ENCODE results near the gene MIDN.
"Not testable (repeated sequence)": the region's sequence is repeated elsewhere in the genome, so short reads cannot be mapped to it uniquely, and the experiment has no call there.

The MIDN gene

DNA sequence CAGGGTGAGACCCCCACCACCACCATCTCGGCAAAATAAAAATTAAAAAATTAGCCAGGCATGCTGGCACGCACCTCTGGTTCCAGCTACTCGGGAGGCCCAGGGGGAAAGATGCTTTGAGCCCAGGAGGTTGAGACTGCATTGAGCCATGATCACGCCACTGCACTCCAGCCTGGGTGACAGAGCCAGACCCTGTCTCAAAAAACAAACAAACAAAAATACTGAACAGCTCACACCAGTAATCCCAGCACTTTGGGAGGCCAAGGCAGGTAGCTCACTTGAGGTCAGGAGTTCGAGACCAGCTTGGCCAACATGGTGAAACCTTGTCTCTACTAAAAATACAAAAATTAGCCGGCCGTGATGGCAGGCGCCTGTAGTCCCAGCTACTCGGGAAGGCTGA, 57.0 kb downstream of the MIDN start:
- DNase-seq, CTCF ChIA-PET, H3K4me1 Mint-ChIP-seq: not testable (repeated sequence)

DNA sequence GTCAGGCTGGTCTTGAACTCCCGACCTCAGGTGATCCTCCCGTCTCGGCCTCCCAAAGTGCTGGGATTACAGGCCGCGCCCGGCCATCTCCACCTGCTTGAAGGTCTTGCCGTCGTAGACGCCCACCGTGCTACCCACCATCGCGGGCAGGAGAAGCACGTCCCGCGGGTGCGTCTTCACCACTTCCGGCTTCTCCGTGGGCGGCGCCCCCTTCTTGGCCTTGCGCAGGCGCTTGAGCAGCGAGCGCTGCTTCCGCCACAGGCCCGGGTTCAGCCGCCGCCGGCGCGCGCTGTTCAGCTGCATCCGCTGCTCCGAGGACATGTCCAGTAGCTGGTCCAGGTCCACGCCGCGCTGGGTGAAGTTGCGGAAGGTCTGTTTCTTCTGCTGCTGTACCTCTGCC, 58.9 kb downstream of the MIDN start:
- Mint-ChIP-seq H3K9me3 (no peaks in the 10 kb centered on the region), H3K4me1 (no peaks in the 10 kb centered on the region), H3K27me3 (no peaks in the 10 kb centered on the region), H3K27ac (no peak overlapping the region), H3K4me3 (no peak overlapping the region), H3K36me3 (no peaks in the 10 kb centered on the region)
- CTCF ChIA-PET = no interaction called here
- DNase-seq = no peak

More for the DNA sequence above, 57.0 kb downstream of the MIDN start:
- H3K36me3 Mint-ChIP-seq, H3K27ac Mint-ChIP-seq, H3K9me3 Mint-ChIP-seq, H3K4me3 Mint-ChIP-seq, H3K27me3 Mint-ChIP-seq: not testable (repeated sequence)

DNA sequence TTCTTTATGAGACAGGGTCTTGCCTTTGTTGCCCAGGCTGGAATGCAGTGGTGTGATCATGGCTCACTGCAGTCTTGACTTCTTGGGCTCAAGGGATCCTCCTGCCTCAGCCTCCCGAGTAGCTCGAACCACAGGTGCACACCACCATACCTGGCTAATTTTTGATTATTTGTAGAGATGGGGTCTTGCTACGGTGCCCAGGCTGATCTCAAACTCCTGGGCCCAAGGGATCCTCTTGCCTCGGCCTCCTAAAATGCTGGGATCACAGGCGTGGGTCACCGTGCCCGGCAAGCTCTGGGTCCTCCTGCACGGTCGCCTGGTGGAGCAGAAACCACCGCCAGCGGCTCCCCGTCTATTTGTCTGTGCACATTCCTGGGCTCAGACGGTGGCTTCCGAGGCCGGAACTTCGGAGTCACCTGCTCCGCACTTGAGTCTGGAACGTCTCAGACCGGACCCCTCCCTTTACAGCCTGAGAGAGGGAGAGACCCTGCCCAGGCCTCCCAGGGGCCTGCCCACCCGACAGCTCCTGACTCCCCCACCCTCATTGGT, 59.4 kb downstream of the MIDN start:
- Mint-ChIP-seq H3K4me3 (no peak overlapping the region), H3K4me1 (no peaks in the 10 kb centered on the region), H3K9me3 (no peaks in the 10 kb centered on the region), H3K27ac (no peak overlapping the region), H3K27me3 (no peaks in the 10 kb centered on the region), H3K36me3 (no peaks in the 10 kb centered on the region)
- CTCF ChIA-PET = no interaction called here
- no peak for DNase-seq

DNA sequence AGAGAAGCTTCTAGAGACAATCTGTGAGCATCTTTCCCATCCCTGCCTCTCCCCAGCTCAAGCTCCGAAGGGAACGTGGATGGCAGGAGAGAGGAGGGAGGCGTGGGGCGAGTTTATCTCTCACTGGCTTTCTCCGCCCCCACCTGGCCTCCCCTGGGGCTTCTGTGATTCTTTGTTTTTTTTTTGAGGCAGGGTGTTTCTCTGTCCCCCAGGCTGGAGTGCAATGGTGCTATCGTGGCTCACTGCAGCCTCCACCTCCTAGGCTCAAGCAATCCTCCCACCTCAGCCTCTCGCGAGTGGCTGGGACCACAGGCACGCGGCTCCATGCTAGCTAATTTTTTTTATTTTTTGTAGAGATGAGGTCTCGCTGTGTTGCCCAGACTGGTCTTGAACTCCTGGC, 60.3 kb downstream of the MIDN start:
- no peaks in the 10 kb centered on the region for H3K36me3 Mint-ChIP-seq
- no peak for DNase-seq
- H3K27me3 Mint-ChIP-seq = peaks cover 8% of the 10 kb centered on the region
- H3K4me1 Mint-ChIP-seq = no peaks in the 10 kb centered on the region
- H3K4me3 Mint-ChIP-seq = no peak overlapping the region
- H3K27ac Mint-ChIP-seq = no peak overlapping the region
- no peaks in the 10 kb centered on the region for H3K9me3 Mint-ChIP-seq
- CTCF ChIA-PET = no interaction called here
